GM23338 (cell line): ENCODE measurements around the gene MDH1B.
"Not testable (repeated sequence)": the region's sequence is repeated elsewhere in the genome, so short reads cannot be mapped to it uniquely, and the experiment has no call there.

Source experiments
- CTCF ChIP-seq, 2 experiments: fragments of 200-600 bp in 1 of 2; sonication (generic) in 1 of 2; conservative IDR thresholded peaks; 2 replicates each; pipeline versions ENCODE4 v1.5.1 to v1.6.1; 2016 to 2017; ENCODE audit warnings: antibody characterized with exemption in 2 of 2, low read depth in 2 of 2, mild to moderate bottlenecking in 2 of 2, moderate library complexity in 1 of 2
- EZH2 ChIP-seq: fragments of 200-600 bp; sonication (generic); IDR thresholded peaks from one replicate; pipeline ENCODE4 v1.8.0; 2017; ENCODE audit warnings: antibody characterized with exemption, mild to moderate bottlenecking, low read depth; ENCODE audit not compliant: unreplicated experiment
- EZH2phosphoT487 ChIP-seq: fragments of 200-600 bp; sonication (generic); IDR thresholded peaks from one replicate; pipeline ENCODE4 v1.8.1; 2018; ENCODE audit warnings: antibody characterized with exemption; ENCODE audit not compliant: unreplicated experiment
- POLR2AphosphoS5 ChIP-seq: IDR thresholded peaks from 2 replicates; pipeline ENCODE4 v1.6.1; 2016; ENCODE audit warnings: antibody characterized with exemption, low read depth

- TF ChIP-seq CTCF (conservative IDR thresholded peaks at IDR 0.05; ENCODE audit: low read depth in 2 of 2); EZH2; POLR2AphosphoS5; EZH2phosphoT487: not testable (repeated sequence)
These were observed 47.3 kb upstream of the MDH1B start for GRCh38 chr2:206812471-206812870.
